ENCODE results near the gene COG5.

Gene COG5

DNA sequence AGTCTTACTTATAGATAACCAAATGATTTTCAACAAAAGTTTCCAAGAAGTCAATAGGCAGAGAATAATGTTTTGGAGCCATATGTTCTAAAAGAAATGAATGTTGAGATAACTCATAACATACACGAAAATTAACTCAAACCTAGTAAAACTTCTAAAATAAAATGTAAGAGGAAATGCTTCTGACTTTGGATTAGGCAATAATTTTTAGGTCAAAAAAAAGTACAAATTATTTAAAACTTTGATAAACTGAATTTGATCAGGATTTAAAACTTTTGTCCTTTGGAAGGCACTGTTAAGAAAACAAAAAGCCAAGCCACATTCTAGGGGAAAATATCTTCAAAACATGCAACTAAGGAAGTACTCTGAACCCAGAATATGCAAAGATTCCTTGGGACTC is 242.1 kb downstream of the COG5 start:
- DNase-seq, result no peak

DNA sequence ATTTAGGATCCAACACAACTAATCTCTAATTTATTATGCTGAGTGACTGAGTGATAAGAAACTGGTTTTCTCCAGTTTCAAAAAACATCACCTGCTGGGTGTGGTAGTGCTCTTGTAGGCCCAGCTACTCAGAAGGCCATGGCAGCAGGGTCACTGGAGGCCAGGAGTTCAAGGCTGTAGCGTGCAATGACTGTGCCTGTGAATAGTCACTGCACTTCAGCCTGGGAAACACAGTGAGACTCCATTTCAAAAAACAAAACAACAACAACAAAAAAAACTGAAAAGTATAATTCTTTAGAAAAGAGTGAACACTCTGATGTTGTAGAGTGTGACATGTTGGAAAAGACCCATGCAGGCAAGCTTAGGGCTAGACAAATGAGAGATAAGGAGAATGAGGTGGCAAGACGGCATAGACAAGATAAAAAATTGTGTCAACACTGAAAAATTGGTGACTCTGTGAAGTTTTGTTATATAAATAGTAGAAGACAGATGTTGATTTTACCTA is 243.9 kb downstream of the COG5 start:
- no peak for DNase-seq

DNA sequence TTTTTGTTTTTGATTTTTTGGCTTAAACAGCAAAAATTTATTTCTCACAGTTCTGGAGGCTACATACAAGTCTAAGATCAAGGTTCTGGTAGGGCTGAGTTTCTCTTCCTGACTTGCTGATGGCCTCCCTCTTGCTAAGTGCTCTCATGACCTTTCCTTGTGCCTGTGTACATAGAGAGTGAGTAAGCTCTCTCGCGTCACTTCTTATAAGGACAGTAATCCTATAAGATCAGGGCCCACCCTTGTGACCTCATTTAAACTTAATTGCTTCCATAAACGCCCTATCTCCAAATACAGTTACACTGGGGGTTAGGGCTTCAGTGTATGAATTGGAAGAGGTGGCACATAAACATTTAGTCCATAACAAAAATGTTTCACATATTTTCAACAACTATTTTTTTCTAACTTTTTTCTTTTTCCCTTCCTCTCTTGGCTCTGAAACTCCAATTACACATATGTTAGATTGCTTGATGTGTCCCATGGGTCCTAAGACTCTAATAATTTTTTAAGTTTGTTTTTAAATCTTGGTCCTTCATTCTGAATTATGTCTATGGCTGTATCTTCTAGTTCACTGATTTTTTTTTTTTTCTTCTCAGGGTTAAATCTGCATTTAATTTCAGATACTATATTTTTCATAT is 245.1 kb downstream of the COG5 start:
- no peak for DNase-seq

DNA sequence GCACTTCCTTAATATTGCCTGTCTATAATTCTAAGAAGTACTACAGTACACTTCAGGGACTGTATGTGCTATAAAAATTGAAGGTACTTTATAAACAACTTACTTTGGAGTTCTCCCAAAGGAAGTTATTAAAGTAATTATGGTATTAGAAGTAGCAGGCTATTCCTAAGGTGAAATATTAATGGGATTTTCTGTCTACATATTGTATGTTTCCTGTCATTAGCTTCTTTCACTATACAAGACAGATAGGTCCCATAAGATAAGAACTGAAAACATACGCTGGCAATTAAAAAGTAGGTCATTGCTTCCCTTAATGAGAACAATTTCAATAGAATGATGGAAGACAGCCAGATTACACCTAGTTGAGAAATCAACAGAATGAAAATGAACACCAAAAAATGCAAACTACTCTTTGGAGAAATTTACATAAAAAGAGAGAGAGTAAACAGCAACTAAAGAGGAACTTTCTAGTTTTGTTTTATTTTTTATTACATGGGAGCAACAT is 248.0 kb downstream of the COG5 start:
- DNase-seq, result no peak

- no peak for DNase-seq
These were observed 250.4 kb downstream of the COG5 start for GRCh38 chr7:107313355-107313754.

GRCh38 chr7:107312418-107312817 is 251.3 kb downstream of the COG5 start:
- DNase-seq, result no peak

- no peak for DNase-seq
These were observed 254.4 kb downstream of the COG5 start for GRCh38 chr7:107309296-107309695.

DNA sequence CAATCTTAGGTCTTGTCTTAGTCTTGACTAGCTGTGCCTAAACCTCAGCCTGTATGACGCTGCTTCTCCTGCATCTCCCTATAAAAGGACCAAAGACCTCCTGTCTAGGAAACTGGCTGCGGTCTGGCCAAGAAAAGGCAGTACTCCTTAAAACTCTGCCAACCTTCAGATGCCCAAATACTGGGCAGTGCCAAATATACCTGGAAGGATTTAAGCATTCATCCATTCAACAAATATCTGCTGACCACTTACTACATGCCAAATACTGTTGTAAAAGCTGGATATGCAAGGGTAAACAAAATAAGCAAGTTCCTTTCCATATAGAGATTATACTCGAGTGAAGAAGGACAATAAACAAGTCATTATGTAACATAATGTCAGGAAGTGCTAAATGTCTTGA is 259.1 kb downstream of the COG5 start:
- DNase-seq, result no peak

DNA sequence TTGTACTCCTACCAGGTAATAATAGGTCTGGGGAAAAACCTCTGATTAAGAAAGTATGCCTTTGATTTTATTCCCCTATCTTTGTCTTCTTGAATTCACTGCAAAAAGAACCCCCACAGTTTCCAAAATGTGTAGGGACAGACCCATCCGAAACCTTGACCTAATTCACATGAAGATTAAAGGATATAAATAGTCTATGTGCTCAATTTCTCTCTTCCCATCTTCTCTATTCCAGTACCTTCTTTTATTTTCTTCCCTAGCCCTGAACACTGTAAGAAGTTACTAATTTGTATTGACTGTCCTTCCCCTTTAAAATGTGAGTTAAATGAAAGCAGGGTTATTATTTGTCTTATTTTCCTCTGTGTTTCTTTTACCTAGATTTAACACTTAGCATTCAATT is 259.7 kb downstream of the COG5 start:
- DNase-seq, result no peak

DNA sequence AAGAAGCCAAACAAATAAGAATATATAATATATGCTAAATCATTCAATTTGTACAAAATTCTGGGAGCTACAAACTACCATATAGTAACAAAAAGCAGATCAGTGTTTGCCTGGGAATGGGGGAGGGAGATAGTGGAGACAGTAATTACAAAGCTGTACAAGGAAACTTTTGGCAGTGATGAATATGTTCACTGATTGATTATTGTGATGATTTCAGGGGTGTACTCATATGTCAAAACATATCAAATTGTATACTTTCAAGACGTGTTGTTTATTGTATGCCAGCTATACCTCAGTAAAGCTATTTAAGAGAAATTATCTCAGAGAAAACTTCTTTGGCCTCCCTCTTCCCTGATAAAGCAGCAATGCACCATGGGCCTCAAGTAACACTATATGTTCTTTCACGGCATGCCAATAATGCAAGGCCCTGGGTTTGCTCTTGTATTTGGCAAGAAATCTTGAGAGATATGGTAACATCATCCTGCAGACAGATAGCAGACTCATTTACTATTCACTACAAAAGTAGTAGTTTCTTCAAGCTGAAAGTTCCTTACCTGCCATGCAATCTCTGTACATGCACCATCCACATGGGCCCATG is 261.4 kb downstream of the COG5 start:
- no peak for DNase-seq

DNA sequence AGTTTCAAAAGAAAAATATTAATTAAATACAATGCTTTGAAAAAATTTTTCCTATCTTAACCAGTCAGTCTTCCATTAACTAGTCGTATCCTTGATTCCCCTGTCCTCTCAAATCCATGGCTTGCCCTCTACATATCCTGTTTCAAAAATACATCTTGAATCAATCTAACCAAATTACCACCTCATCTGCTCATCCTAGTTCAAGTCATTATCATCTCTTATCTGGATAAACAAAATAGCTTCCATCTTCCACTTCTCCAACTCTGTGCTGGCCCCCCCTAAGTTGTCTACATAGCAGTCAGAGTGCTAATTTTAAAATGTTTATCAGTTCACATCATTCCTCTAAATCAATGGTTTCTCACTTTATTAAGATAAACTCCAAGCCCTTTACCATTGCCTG is 269.5 kb downstream of the COG5 start:
- no peak for DNase-seq

- no peak for DNase-seq
These were observed 271.1 kb downstream of the COG5 start for GRCh38 chr7:107292591-107292990.

GRCh38 chr7:107291434-107291833 is 272.3 kb downstream of the COG5 start:
- no peak for DNase-seq

DNA sequence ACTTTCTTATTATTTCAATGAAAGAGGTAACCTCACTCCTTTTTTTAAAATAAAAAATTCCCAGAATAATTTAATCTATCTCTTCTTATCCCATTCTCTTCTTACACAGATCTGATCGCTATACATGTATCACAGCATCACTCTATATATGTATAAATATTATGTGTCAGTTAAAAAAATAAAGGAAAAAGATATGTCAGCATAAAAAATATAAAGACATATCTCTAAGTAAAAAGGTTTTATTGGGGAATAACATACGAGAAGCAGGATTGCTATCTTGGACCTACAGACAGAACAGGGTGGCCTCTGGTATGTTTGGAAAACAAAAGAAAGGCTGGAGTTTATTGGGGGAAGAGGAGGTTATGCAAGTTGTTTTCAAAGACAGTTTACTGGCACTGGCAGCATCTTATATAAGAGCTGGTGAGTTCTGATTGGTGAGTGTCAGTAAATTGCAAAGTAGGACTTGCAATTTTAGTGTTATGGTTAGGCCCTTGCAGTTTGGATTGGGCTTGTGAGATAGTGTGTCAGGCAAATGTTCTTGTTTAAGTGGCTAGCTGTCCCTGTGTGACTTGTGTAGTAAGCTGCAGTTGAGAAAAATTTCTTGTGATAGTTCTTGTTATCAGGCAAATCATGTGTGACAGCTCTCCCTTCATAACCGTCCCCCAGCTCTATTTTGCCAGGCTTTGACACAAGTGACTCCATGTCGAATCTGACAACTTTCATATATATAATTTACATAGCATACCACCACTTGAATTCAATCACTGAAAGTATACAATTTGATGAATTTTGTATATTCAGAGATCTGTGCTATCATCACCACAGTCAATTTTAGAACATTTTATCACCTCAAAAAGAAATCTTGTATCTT is 276.7 kb downstream of the COG5 start:
- no peak for DNase-seq

DNA sequence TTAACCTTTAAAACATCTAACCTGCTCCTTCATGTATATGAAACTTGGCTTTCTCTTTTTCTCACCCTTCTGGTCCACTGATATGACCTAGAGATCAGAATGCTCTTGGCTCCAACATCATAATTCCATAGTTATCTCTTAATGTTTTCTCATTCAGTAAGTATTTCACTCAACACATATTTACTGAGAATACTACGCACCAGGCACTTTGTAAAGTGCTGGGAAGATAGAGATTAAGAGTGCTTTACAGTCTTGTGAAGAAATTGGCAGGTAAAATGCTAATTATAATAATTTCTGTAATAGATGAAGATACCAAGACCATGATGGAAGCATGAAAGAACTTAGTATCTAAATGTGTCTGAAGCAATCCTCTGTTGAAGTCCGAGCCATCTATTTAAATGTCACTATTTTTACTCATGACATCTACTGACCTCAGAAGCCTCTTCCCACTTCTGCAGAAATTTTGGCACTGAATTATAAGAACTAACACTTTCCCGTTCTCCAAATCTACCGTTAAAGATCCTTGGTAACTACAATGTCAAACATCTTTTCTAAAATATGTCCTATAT is 278.7 kb downstream of the COG5 start:
- DNase-seq, result no peak

- DNase-seq, result no peak
These were observed 286.4 kb downstream of the COG5 start for GRCh38 chr7:107277331-107277730.

DNA sequence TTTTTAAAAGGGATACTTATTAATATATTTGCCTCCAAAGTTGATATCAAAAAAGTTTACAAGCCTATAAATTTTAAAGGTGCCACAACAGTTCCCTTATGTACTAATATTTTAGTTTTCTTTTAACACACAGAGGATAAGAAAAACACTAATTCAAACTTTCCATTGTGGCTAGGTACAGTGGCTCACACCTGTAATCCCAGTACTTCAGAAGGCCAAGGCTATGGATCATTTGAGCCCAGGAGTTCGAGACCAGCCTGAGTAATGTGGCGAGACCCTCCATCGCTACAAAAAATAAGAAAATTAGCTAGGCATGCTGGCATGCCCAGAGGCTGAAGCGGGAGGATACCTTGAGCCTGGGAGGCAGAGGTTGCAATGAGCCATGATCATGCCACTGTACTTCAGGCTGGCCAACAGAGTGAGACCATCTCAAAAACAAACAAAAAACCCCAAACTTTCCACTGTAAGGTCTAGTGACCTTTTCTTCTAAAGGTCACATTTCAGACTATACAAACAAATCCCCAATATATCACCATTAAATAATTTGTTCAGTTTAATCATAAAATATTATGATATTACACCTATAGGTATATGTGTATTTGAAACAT is 287.4 kb downstream of the COG5 start:
- no peak for DNase-seq

- no peak for DNase-seq
These were observed 289.2 kb downstream of the COG5 start for GRCh38 chr7:107274506-107274905.

- DNase-seq, result no peak
These were observed 293.9 kb downstream of the COG5 start for GRCh38 chr7:107269790-107270189.

GRCh38 chr7:107268594-107268993 is 295.1 kb downstream of the COG5 start:
- DNase-seq, result no peak

GRCh38 chr7:107267138-107267537 is 296.6 kb downstream of the COG5 start:
- no peak for DNase-seq

GRCh38 chr7:107264723-107265122 is 299.0 kb downstream of the COG5 start:
- DNase-seq, result no peak

GRCh38 chr7:107262857-107263256 is 300.9 kb downstream of the COG5 start:
- DNase-seq, result no peak
